Activated CD4-positive, alpha-beta T cell treated with anti-CD3 and anti-CD28 coated beads, Interleukin-2, amount 50 U/mL, for 4 hours (primary cell): ENCODE results near the gene ST14.
"Not testable (repeated sequence)": the region's sequence is repeated elsewhere in the genome, so short reads cannot be mapped to it uniquely, and the experiment has no call there.

ENCODE experiments used
- DNase-seq, 2 experiments: peaks; one replicate each; pipeline ENCODE4 v3.0.0-alpha.2; 2020

Gene ST14

GRCh38 chr11:130189492-130190210, 30.1 kb downstream of the ST14 start:
- DNase-seq = no peak

GRCh38 chr11:130190371-130190881, 30.8 kb downstream of the ST14 start:
- DNase-seq = no peak

- no peak for DNase-seq
Observed at GRCh38 chr11:130191896-130192295, 32.3 kb downstream of the ST14 start.

- no peak for DNase-seq
Observed at GRCh38 chr11:130192845-130193267, 33.3 kb downstream of the ST14 start.

- not testable (repeated sequence) for DNase-seq
Observed at GRCh38 chr11:130193551-130193950, 34.0 kb downstream of the ST14 start.

GRCh38 chr11:130194241-130195023, 34.9 kb downstream of the ST14 start:
- DNase-seq = no peak

- DNase-seq = no peak
Observed at GRCh38 chr11:130197386-130198035, 37.9 kb downstream of the ST14 start.

- no peak for DNase-seq
Observed at GRCh38 chr11:130198292-130198691, 38.7 kb downstream of the ST14 start.

GRCh38 chr11:130198964-130199363, 39.4 kb downstream of the ST14 start:
- no peak for DNase-seq

GRCh38 chr11:130199792-130200191, 40.2 kb downstream of the ST14 start:
- no peak for DNase-seq

GRCh38 chr11:130201026-130201425, 41.4 kb downstream of the ST14 start:
- DNase-seq = no peak

GRCh38 chr11:130202009-130202817, 42.6 kb downstream of the ST14 start:
- DNase-seq = no peak

- DNase-seq = no peak
Observed at GRCh38 chr11:130202818-130203689, 43.5 kb downstream of the ST14 start.

GRCh38 chr11:130203766-130204702, 44.5 kb downstream of the ST14 start:
- DNase-seq = no peak

GRCh38 chr11:130204703-130205095, 45.1 kb downstream of the ST14 start:
- no peak for DNase-seq

GRCh38 chr11:130206141-130206540, 46.6 kb downstream of the ST14 start:
- DNase-seq = no peak

GRCh38 chr11:130208241-130209127, 48.9 kb downstream of the ST14 start:
- no peak for DNase-seq

GRCh38 chr11:130209128-130209932, 49.7 kb downstream of the ST14 start:
- DNase-seq = no peak
